ENCODE results near the gene HEY2. TPM values are rescaled to one million over a fixed set of nuclear protein-coding genes. Genes with fewer than 3 reads are reported as not detected.

The HEY2 gene
- total and polyA plus RNA-seq, 2 of the 8 experiments (the other 6 are each of a cell fraction or from before 2014, with no cell fraction given), result 9.1 to 16.2 TPM

GRCh38 chr6:125746731-125747588 is 2.5 kb upstream of the HEY2 start:
- Histone ChIP-seq H3K14ac (ENCODE audit: insufficient read length) (no peak overlapping the region), H2AK5ac (ENCODE audit: low read depth, low read length) (no peak overlapping the region), H3K9ac (replicated peaks in 1 of 4; ENCODE audit: extremely low read depth in 1 of 4, low read depth in 3 of 4, low read length in 3 of 4) (peak overlapping the region in 3 of 4 experiments; percentile 13 to 23 (median 15); a peak in 3 of 7 replicates), H3K4me1 (replicated peaks in 1 of 4; ENCODE audit: control insufficient read depth in 3 of 4, insufficient read depth in 4 of 4, low read length in 3 of 4) (peaks cover 2 to 15% (median 7%) of the 10 kb centered on the region in 4 experiments; a peak in 5 of 7 replicates), H3K79me1 (ENCODE audit: low read depth, low read length) (peaks cover 4% of the 10 kb centered on the region; the same call in 1 of the 2 replicates), H3K23ac (ENCODE audit: insufficient read length) (no peak overlapping the region), H3K4me3 (ENCODE audit: extremely low read depth in 1 of 4, insufficient read depth in 2 of 4, low read depth in 3 of 4, low read length in 4 of 4) (peak overlapping the region; percentile 72 to 77 (median 76)), H2AFZ (ENCODE audit: low read length) (no peak overlapping the region), H3K23me2 (ENCODE audit: low read depth, low read length) (peaks cover 27% of the 10 kb centered on the region), H3K4me2 (ENCODE audit: insufficient read depth in 1 of 2, low read depth in 2 of 2, low read length in 2 of 2) (peak overlapping the region; percentile 96 to 99), H3K27me3 (replicated peaks in 1 of 4; ENCODE audit: control insufficient read depth in 3 of 4, extremely low read depth in 1 of 4, insufficient read depth in 3 of 4, low read length in 3 of 4) (peaks cover 0 to 25% (median 16%) of the 10 kb centered on the region in 4 experiments; a peak in 6 of 7 replicates), H4K20me1 (replicated peaks in 1 of 2; ENCODE audit: control insufficient read depth in 1 of 2, insufficient read depth in 2 of 2, low read length in 2 of 2) (peaks cover 2 to 5% of the 10 kb centered on the region in 2 experiments), H4K8ac (ENCODE audit: extremely low read depth, insufficient read depth, low read length) (no peak overlapping the region), H3K18ac (ENCODE audit: extremely low read depth, low read length) (peak overlapping the region; percentile 71; the same call in 1 of the 2 replicates), H2BK5ac (ENCODE audit: low read depth, low read length) (0 out of 2 replicates have a peak overlapping the region, but pooled peaks have one; percentile 19), H2BK12ac (ENCODE audit: low read depth, low read length) (0 out of 2 replicates have a peak overlapping the region, but pooled peaks have one; percentile 64), H4K5ac (ENCODE audit: insufficient read length, low read depth, low read length) (no peak overlapping the region), H2BK15ac (ENCODE audit: low read length) (no peak overlapping the region; the same call in 1 of the 2 replicates), H3K4ac (replicated peaks; ENCODE audit: insufficient read length, low read depth, low read length) (no peak overlapping the region), H2BK120ac (replicated peaks; ENCODE audit: low read depth, low read length) (no peak overlapping the region), H3K27ac (ENCODE audit: low read depth, low read length) (no peak overlapping the region), H3K56ac (replicated peaks; ENCODE audit: insufficient read length, low read depth, low read length) (no peak overlapping the region), H3K79me2 (ENCODE audit: control insufficient read depth in 1 of 2, insufficient read depth in 2 of 2, low read length in 2 of 2) (peaks cover 0 to 22% of the 10 kb centered on the region in 2 experiments; a peak in 3 of 4 replicates), H4K91ac (replicated peaks; ENCODE audit: insufficient read length, low read length) (peak overlapping the region; percentile 12), H3K9me3 (ENCODE audit: insufficient read depth in 2 of 2, low read depth in 1 of 2, low read length in 1 of 2) (no peaks in the 10 kb centered on the region), H2BK20ac (ENCODE audit: low read length) (peak overlapping the region; percentile 44; the same call in 1 of the 2 replicates), H3K36me3 (ENCODE audit: control insufficient read depth in 2 of 4, insufficient read depth in 4 of 4, low read length in 3 of 4) (no peaks in the 10 kb centered on the region)
- 2% methylated on average over 28 of the region's 32 CpGs; no CpG with 5 or more reads in 1 of the 2 experiments for WGBS, 2 experiments (ENCODE audit: extremely low coverage in 1 of 2, insufficient coverage in 1 of 2, insufficient read length in 1 of 2, insufficient replicate concordance in 2 of 2, low coverage in 1 of 2, low lambda C conversion rate in 2 of 2, missing lambda C conversion rate in 1 of 2)
- FAIRE-seq, result peak; percentile 66
- ChIA-PET CTCF (ENCODE audit: partially characterized antibody) (interaction anchor here (0.5 to 2.0 kb wide), 4 partner anchors 10 to 1354 kb away, joined by 3 to 8 read pairs (median 6); no protein-coding TSS in a partner anchor), POLR2A (ENCODE audit: partially characterized antibody) (interaction anchor here (0.9 to 2.3 kb wide), 10 partner anchors 9 to 383 kb away, joined by 3 to 12 read pairs (median 4); partner anchors contain the start of gene NCOA7)
- DNase-seq (ENCODE audit: low read depth in 1 of 2, low spot score in 2 of 2), result peak; percentile 64 to 72
- TF ChIP-seq EZH2 (IDR thresholded peaks at IDR 0.05; ENCODE audit: low read depth, low read length, severe bottlenecking) (no peak), NRF1 (IDR thresholded peaks at IDR 0.05; ENCODE audit: low read depth, low read length) (no peak), KDM1A (IDR thresholded peaks at IDR 0.05; ENCODE audit: borderline replicate concordance, low read length) (no peak), POLR2A (IDR thresholded peaks at IDR 0.05; ENCODE audit: control extremely low read depth in 1 of 2, low read depth in 2 of 2, low read length in 2 of 2) (no peak; a peak in 2 of 3 replicates), E2F6 (IDR thresholded peaks at IDR 0.05) (peak; percentile 75), RNF2 (IDR thresholded peaks at IDR 0.05; ENCODE audit: borderline replicate concordance, low read depth, low read length, missing control alignments, poor library complexity, severe bottlenecking) (no peak), ATF2 (IDR thresholded peaks at IDR 0.05; ENCODE audit: low read length) (no peak)

Measured in H1 (cell line).